Umbilical cord (tissue), 2 donors: ENCODE results near the gene PODXL2. TPM values are rescaled to one million over a fixed set of nuclear protein-coding genes. Genes with fewer than 3 reads are reported as not detected.
"Not testable (repeated sequence)": the region's sequence is repeated elsewhere in the genome, so short reads cannot be mapped to it uniquely, and the experiment has no call there.

Source experiments
- DNase-seq: peaks from one replicate; pipeline ENCODE4 v3.0.0-alpha.2; 2015; ENCODE audit warnings: low spot score
- total RNA-seq: library from RNA; depleted of rRNA; stranded (reverse); fragments of >200 nt; gene quantifications from one replicate; pipeline ENCODE4 v1.2.3, GENCODE V29; 2014; ENCODE audit warnings: low replicate concordance; ENCODE audit not compliant: insufficient read depth

PODXL2 gene
- total RNA-seq, 1 donor from 2014 or later, result 0.72 TPM

DNA sequence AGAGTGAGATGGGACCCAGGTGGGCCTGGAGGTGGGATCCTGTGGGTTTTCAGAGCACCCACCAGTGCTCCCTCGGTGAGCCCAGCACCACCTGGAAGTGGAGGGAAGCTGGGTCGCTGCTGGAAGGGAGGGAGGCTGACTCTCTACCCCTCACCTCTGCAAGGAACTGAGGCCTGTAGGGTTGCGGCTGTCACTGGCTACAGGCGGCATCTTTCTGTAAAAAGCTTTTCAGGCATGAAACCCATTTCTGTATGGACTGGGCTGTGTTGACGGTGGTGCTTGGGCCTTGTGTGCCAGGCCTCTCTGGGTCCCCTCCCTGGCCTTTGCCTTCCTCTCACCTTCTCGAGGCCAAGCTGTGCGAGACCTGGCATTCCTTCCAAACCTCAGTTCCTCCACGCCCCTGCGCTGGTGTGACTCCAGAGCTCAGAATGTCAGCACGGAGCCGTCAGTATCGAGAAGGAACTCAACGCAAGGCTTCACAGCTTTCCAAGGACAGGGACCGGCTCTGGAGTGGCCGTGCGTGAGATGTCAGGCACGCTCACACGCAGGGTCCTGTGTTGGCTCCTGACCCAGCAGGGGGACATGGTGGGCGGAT, 60.4 kb downstream of the PODXL2 start:
- no peak for DNase-seq

DNA sequence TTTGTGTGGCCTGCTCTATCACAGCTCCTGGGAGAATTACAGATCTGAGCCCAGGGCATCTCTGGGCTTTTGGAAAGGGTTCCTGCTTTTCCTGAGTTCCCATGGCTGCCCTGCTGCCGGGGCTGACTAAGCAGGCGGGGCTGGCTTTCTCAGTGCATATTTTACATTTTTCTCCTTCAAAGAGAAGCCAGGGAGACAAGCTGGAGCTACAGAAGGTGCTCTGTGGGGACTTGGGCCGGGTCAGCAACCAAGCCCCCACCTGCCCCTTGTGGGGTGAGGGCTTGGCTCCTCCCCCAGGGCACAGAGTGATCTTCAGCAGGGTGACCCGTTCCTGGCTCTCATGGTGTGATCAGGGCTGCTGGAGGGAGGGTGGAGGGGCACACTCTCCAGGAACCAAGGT, 61.1 kb downstream of the PODXL2 start:
- peak; percentile 84 for DNase-seq

DNA sequence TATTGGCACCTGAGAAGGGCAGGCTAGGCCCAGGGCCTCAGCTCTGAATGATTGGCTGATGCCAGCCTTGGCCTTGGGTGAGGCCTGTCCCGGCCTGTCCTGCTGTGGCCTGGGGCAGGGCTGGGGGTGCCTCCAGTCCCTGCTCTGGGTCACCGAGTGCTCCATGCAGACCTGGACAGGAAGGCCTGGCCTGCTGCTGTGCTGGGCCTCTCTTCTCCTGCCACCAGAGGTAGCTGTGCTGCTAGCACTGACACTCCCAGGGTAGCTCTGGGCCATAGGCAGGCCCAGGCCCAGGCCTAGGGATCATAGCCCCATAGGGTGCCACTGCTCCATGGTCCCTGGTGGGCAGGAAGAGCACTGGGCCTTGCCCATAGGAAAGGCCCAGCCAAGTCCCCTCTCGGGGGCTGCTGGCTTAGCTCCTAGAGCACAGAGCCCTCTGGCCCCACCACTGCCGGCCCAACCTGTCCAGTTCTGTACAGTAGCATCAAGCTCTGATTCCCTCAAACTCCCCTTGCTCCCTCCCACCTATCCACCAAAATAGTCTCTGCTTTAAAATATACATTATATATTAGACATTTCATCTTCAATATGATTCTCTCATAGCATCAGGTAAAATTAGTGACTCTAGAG, 62.0 kb downstream of the PODXL2 start:
- DNase-seq, result peak; percentile 56

DNA sequence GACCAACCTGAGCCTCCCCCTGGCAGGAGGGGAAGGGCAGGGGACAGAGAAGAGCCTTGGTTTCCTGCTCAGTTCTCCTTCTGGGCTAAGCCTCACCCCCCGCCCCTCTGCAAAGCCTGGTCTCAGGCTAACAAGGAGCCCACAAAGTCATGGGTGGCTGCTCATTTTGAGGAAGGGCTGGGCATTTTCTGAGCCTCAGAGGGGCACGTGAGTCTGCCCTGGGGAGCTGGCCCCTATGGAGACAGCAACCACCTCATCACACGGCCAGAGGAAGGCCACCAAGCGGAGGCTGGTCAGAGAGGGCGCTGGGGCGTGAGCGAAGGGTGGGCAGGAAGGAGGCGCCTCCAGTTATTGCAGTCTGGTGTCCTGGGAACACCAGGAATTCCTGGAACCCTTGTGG, 62.5 kb downstream of the PODXL2 start:
- DNase-seq, result no peak

DNA sequence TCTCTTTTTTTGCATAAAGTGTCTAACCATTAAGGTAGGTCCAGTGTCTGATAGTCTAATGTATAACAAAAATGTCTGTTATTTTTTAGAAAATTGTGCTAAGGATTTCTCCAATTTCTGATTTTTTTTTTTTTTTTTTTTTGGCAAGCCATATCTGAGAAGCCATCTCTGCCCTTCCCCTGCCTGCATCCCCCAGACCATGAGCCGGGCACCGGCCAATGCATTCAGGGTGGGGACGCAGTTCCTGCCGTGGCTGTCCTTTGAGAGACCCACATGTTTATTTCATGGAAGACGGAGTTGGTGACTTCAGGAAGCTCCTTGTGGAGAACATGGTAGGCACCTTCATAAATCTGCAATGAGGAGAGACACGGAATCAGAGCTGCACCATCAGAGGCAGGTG, 63.0 kb downstream of the PODXL2 start:
- DNase-seq, result no peak

DNA sequence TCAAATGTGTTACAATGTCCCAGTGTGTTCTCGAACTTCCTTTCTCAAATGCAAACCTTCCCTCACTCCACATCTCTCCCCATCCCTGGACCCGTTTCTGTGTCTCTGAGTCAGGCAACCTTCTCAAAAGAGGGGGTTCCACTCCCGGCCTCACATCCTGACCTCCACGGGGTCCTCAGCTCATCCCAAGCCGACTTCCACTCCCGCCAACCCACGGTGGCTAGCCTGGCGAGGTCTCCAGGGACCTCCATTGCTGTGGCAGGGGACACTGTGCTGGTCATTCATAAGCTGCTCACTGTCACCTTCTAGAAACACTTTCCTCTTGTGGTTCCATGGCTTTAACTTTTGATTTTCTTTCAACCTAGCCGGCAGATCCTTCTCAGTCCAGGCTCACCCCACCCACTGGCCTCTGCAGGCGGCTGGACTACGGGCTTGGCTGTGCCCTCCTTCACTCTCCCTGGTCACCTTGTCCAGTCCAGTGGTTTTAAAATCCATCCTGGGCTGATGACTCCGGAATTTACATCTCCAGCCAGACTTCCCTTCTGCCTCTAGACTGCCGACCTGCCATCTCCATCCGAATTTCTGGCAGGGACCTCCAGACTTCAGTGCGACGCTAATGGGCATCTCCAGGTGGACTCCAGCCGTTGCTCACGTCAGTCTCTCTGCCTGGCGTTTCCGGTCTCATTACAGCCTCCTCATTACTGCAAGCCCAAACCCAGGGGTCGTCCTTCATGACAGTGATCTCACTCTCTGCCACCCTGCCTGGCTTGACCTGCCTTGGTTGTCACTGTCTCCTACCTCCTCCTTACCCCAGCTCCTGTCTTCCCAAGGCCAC, 63.7 kb downstream of the PODXL2 start:
- DNase-seq, result no peak

DNA sequence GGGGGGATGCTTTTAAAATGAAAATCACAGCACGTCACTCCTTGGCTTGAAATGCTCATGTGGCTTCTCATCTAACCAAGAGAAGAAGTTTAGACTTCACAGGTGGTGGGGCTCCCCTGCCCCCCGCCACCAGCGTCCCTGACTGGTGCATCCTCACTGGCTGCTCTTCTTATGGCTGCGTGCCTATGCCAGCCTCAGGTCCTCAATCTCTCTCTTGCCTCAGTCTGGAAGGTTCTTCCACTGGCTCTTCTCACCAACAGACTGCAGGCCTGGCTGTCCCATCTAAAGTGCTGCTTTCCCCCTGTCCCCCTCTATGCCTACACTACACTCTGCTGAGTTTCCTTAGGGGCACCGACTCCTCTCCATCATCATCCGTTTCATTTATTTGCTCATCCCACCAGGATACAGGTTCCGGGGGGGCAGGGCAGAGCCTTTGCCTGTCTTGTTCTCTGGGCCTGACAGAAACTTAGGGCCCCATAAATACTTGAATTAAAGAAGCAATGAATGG, 64.4 kb downstream of the PODXL2 start:
- no peak for DNase-seq

DNA sequence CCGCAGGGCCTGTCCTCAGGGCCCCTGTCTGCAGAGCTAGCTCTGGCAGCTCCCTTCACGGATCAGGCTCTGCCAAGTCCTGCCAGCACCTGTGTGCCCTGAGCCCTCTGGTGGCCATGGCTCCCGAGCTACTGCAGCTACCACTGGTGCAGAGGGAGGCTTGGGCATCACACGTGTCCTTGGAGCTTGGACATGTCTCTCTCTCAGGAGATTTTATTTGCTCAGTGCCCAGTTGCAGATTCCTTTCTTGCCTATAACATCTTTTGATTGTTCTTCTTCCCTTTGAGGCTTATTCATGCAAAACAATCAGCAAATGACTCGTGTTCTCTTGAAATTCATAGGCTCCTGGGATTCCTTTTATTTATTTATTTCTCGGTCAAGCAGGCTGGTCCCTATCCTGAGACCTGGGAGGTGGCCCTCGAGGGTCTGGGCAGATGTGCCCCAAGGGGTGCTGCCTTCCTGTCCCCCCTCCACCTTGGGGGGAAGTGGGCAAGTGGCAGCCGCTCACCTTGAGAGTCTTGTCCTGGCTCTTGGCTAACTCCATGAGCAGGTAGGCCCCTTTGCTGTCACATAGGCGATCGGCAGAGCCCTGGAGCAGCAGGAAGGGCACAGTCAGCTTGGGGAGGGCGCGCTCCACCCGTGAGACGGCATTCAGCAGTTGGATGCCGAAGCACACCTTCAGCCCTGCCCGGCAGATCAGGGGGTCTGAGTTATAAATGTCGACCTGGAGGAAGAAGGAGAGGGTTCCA, 65.7 kb downstream of the PODXL2 start:
- DNase-seq, result no peak

DNA sequence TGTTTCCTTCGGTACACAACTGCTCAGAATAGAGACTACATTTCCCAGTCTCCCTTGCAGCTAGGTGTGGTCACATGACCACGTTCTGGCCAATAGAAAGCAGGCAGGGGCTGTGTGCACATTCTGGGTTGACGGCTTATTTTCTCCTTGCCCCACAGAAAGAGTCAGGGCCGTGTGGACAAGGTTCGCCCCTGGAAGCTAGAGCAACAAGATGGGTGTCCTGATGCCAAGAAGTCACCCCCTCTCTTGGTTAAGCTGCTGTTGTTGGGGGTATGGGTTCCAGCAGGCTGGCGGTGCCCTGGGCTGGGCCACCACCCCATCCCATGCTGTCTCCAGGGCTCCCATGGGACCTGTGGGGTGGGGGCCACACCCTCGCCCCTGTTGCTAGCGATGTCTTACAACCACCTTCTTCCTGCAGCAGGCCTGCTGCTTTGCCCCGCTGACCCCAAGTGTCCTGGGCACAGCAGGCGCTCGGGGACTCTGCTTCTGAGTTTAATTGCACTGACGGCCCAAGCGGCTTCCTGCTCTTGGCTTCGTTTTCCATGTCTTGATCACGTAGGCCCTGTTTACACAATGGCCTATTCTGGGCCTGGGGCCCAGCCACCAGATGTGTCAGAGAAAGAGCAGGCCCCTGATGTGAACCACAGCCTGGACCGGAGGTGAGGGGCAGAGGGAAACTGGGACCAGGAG, 68.7 kb downstream of the PODXL2 start:
- DNase-seq, result peak; percentile 88

DNA sequence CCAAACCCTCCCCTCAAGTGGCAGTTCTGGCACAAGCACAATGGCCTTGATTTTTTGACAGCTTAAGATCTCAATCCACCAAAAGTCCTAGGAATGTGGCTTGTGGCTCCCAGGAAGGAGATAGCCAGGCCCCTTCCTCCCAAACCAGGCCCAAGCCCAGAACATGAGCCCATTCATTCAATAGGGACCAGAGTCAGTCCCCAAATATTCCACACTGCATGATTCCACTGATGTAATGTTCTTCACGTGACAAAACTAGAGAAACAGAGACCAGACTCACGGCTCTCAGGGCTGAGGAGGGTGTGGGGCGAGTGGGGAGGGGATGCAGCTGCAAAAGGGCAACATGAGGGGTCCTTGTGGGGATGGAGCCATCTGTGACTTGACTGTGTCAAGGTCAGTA, 69.3 kb downstream of the PODXL2 start:
- DNase-seq, result no peak

DNA sequence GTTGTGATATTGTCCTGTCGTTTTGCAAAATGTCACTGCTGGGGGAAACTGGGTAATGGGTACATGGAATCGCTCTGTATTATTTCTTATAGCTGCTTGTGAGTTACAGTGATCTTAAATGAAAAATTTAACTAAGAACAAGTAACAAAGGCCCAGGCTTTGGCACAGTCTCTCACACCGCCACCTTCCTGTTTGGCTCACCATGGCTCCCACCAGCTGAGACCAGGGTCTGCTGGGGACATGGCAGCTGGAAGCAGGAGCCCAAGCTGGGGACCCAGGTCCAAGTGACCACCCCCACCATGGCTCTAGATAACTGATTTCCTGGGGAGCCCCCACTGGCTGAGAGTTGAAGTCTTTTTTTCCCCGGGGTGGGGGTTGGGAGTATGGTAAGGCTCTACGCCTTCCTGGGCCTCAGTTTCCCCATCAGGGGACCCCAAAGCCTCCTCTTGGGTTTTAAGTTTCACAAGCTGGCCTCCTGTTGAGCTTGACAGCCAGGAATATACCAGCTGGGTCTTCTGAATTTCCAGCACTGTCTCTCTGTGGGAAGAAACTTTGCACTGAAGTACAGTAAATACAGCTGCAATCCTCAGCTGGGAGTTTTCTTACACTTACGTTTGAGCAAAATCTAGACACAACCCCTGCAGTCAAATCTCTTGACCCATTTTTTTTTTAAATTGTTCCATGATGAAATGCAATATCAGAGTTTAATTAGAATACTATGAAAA, 69.9 kb downstream of the PODXL2 start:
- DNase-seq, result no peak

DNA sequence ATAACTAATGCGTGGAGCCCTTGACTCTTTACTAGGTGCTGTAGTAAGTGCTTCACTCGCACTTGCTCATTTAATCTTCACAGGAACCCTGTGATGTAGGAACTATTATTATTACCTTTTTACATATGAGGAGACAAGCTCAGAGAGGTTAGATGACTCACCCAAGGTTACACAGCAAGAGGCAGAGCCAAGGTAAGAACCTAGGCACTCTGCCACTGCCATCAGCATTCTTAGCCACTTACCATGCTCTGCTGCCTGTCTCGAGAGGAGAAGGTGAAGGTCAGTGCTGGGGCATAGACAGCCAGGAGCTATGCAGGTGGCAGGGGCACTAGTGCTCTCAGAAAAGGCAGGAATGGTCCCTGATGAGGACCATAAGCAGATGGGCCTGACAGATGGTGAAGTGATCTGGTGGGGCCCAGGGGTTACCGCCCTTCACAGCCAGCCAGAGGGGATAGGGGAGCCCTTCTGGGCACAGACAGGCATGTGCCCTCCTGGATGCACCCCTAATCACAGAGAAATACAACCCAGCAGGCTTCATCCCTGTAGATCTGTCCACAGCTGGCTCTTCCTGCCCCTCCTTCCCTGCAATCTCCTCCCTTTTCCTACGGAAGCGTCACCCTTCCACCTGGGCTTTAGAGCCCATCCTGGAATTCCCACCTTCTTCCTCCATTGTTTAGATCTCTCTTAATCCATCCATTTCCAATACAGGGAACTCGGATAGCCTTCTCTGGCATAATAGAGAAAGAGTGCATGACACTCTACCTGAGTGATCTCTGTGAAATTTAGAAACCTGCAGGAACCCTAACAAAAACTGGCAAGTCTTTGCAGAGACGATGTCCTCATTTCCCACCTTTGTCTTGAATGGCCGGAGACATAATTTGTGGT, 70.7 kb downstream of the PODXL2 start:
- DNase-seq, result no peak

DNA sequence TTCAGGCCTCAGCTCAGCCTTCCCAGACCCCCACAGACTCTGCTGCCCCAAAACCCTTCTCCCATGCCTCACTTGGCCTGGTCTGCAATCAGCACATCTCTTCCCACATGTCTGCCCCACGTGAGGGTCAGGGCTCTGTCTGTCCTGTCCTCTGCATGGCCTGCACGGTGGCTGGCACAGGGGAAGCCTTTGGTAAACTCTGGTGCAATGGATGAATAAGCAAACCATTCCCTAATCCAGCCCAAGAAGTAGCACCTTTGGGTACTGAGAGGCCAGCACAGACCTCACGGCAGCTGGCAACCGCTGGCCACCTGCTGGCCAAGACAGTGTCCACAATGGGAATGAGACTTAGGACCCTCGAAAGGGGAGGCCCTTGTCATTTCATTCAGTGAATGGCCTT, 71.4 kb downstream of the PODXL2 start:
- no peak for DNase-seq

DNA sequence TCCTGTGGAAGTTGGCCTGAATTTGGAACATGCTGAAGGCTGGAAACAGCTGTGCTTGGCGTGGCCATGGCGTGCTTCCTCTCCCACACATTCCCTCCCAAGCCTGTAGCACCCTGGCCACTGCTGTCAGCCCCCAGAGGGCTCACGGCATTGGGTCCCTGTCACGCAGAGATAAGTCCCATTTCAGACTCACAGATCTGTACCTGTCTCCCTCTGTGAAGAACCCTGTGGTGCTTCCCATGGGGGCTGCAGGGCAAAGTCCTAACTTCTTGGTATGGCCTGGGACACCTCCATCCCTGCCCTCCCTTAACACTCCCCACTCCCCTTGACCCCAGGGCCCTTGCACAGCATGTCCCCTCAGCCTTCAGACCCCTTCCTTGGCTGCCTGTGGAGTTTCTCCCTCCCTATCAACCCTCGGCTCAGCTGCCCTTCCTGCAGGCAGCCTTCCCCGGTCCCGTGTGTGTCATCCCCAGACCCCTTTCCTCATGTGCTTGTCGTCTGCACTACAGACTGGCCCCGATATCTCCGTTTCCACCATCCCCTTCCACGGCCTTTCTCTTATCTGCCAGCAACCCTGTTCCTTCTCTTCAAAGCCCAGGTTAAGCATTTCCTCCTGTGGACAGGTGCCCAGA, 72.4 kb downstream of the PODXL2 start:
- DNase-seq, result no peak

DNA sequence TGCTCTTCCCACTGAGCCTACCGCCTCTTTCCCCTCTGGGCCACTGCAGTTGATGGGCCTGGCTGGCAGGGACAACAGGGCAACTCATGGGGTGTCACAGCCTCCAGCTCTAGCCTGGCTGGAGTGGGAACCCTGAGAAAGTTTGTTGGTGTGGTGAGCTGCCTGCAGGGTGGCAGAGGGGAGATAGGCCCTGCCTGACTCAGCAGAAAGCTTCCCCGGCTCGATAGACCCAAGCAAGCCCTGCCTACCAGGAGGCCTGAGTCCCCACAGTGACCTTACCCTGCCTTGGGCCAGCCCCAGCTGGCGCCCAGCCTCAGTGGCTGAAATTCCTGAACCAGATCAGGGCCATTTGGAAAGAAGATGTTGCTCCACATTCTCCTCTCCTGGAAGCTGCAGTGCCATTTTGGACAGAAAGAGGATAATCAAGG, 73.2 kb downstream of the PODXL2 start:
- no peak for DNase-seq

DNA sequence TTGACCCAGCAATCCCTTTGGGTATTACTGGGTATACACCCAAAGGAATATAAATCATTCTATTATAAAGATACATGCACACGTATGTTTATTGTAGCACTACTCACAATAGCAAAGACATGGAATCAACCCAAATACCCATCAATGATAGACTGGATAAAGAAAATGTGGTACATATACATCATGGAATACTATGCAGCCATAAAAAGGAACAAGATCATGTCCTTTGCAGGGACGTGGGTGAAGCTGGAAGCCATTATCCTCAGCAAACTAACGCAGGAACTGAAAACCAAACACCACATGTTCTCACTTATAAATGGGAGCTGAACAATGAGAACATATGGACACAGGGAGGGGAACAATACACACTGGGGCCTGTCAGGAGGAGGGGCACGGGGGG, 75.9 kb downstream of the PODXL2 start:
- not testable (repeated sequence) for DNase-seq

DNA sequence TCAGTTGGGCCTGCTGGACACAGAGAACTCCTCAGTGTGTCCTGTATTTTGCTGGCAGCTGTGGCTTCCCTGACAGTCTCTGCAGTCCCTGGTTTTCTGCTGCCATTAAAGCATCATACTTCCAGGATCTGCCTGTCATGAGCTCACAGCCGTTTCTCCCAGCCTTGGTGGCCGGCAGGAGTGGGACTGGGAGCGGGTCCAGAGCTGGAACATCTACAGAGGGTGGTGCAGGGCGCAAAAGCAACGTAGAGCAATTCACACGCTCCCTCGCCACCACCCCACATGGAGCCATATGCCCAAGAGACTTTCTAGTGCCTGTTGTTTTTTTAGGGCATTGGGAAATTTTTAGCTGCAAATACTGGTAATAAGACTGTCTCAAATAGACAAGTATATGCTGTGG, 77.3 kb downstream of the PODXL2 start:
- DNase-seq, result peak; percentile 35

DNA sequence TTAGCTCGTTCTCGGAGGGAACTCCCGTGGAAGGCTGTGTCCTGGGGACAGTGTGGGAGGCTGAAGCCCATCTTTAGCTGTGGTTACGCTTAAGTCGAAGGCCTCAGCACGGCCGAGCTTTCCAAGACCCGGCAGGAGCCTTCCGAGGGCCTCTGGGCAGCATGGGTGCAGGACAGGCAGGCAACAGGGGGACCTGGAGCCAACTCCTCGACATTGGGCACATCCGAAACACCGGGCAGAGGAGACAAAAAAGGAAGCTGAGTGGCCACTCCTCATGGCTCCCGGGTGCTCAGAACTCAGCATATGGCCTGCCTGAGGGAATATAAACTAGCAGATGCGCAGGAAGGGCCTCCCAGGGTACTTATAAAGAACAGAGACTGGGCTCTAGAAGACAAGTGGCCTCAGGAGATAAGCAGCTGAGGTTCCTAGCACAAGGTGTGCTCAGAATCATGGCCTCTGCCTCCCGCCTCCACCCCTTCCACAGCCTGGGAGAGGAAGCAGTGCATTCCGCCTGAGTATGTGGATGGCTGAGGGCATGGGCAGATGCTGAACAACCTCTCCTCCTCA, 77.9 kb downstream of the PODXL2 start:
- no peak for DNase-seq
